ENCODE results near the gene TMLHE. TPM values are rescaled to one million over a fixed set of nuclear protein-coding genes. Genes with fewer than 3 reads are reported as not detected.
A peak's percentile ranks its signal among the peaks of the same experiment; 100 is the strongest.
"Not testable (repeated sequence)": the region's sequence is repeated elsewhere in the genome, so short reads cannot be mapped to it uniquely, and the experiment has no call there.

Gene TMLHE
- total RNA-seq, 2 experiments from 2014 or later, result 11.1 to 11.9 TPM

- H3K4me1 Mint-ChIP-seq (ENCODE audit: low read depth), result peaks cover 2% of the 10 kb centered on the region
- intact Hi-C loops (cut with micrococcal nuclease), result no loop called here
- H3K27me3 Mint-ChIP-seq, result peaks cover 1% of the 10 kb centered on the region
- no peaks in the 10 kb centered on the region for H3K9me3 Mint-ChIP-seq
- DNase-seq, result no peak
- no peak overlapping the region for H3K4me3 Mint-ChIP-seq
- ATAC-seq, result no peak
- ChIA-PET POLR2A (no interaction called here), CTCF (no interaction called here)
- TF ChIP-seq CTCF (IDR thresholded peaks at IDR 0.05), result no peak
- no peaks in the 10 kb centered on the region for H3K36me3 Mint-ChIP-seq (ENCODE audit: low read depth)
- no peak overlapping the region for H3K27ac Mint-ChIP-seq
These were observed 25.0 kb upstream of the TMLHE start for GRCh38 chrX:155637714-155638113.

- ATAC-seq; H3K9me3 Mint-ChIP-seq; H3K4me1 Mint-ChIP-seq (ENCODE audit: low read depth); H3K27me3 Mint-ChIP-seq; DNase-seq; CTCF ChIA-PET; intact Hi-C loops (cut with micrococcal nuclease); H3K4me3 Mint-ChIP-seq; H3K36me3 Mint-ChIP-seq (ENCODE audit: low read depth); POLR2A ChIA-PET; H3K27ac Mint-ChIP-seq: not testable (repeated sequence)
These were observed 22.3 kb upstream of the TMLHE start for GRCh38 chrX:155635019-155635418.

GRCh38 chrX:155632431-155633100 lies 19.8 kb upstream of the TMLHE start:
- Mint-ChIP-seq H3K36me3 (ENCODE audit: low read depth) (no peaks in the 10 kb centered on the region), H3K27me3 (no peaks in the 10 kb centered on the region), H3K9me3 (peaks cover 11% of the 10 kb centered on the region), H3K4me1 (ENCODE audit: low read depth) (peaks cover 9% of the 10 kb centered on the region), H3K27ac (peak overlapping the region; percentile 62), H3K4me3 (peak overlapping the region; percentile 58)
- intact Hi-C loops (cut with micrococcal nuclease), result no loop called here
- DNase-seq, result no peak
- CTCF ChIA-PET, result interaction anchor here (1.5 kb wide), 1 partner anchor 21 kb away, joined by 4 read pairs; no protein-coding TSS in a partner anchor
- peak; percentile 82 for ATAC-seq
- TF ChIP-seq CTCF (IDR thresholded peaks at IDR 0.05), result no peak
- POLR2A ChIA-PET, result no interaction called here

DNA sequence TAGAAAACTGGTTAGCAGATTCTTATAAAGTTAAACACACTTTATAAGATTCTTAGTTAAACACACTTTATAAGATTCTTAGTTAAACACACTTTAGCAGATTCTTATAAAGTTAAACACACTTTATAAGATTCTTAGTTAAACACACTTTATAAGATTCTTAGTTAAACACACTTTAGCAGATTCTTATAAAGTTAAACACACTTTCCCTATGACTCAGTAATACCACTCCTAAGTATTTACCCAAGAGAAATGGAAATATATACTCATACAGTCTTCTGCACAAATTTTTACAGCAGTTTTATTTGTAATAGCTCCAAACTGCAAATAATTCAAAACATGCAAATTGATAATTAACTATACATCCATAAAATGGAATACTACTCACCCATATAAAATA lies 7.4 kb upstream of the TMLHE start:
- H3K27me3 Mint-ChIP-seq; H3K9me3 Mint-ChIP-seq; ATAC-seq; DNase-seq; H3K4me1 Mint-ChIP-seq (ENCODE audit: low read depth); H3K27ac Mint-ChIP-seq; POLR2A ChIA-PET; intact Hi-C loops (cut with micrococcal nuclease); H3K36me3 Mint-ChIP-seq (ENCODE audit: low read depth); CTCF ChIA-PET; H3K4me3 Mint-ChIP-seq: not testable (repeated sequence)

DNA sequence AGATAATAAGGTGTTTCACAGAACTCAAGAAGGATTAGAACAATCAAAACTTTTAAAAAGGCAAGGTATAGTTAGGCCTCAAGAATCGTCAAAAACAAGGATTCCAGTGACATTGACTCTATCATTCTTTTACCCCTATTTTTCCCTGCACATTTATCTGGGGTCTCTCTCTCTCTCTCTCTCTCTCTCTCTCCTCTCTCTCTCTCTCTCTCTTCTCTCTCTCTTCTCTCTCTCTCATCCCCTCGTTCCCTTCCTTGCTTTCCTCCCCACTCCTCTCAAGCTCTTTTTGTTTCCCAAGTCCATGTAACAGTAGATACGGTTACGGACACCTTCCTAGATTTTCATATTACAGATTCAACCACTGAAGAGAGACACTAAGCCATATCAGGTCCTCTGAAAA lies 3.2 kb upstream of the TMLHE start:
- TF ChIP-seq CTCF (IDR thresholded peaks at IDR 0.05), result no peak
- ChIA-PET POLR2A (no interaction called here), CTCF (no interaction called here)
- Mint-ChIP-seq H3K36me3 (ENCODE audit: low read depth) (peaks cover 2% of the 10 kb centered on the region), H3K9me3 (no peaks in the 10 kb centered on the region), H3K27me3 (no peaks in the 10 kb centered on the region), H3K27ac (no peak overlapping the region), H3K4me1 (ENCODE audit: low read depth) (peaks cover 10% of the 10 kb centered on the region), H3K4me3 (no peak overlapping the region)
- DNase-seq, result no peak
- intact Hi-C loops (cut with micrococcal nuclease), result no loop called here
- no peak for ATAC-seq

DNA sequence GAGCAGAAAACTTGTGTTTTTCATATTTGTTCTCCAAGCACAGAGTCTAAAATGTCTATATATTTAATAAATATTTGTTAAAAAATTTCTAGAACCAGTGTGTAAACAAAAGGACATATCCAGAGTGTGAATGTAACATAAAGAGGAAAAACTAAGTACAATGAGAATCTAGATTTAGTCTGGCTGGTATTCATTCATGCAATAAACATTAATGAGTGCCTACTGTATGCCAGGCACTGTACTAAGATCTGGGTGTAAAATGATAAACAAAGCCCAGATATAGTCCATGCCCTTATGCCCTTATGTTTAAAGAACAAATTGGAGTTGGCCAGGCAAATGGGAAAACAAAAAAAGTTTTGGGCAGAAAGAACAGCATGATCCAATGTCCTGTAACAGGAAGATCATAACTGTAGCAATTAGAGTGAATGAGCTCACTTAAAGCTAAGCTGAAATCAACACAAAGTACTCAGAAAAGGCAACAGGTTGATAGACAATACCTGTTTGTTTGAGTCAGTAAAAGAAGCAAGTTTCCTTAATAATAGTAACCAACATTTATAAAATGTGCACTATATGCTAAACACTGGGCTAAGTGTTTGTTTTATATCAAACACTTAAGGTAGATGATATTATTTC lies 1.3 kb upstream of the TMLHE start:
- ATAC-seq (no peak), DNase-seq (no peak)
- no peak overlapping the region for H3K27ac Mint-ChIP-seq
- TF ChIP-seq CTCF (IDR thresholded peaks at IDR 0.05), result no peak
- H3K36me3 Mint-ChIP-seq (ENCODE audit: low read depth), result peaks cover 8% of the 10 kb centered on the region
- H3K4me1 Mint-ChIP-seq (ENCODE audit: low read depth), result peaks cover 16% of the 10 kb centered on the region
- CTCF ChIA-PET, result no interaction called here
- POLR2A ChIA-PET, result no interaction called here
- intact Hi-C loops (cut with micrococcal nuclease), result no loop called here
- no peaks in the 10 kb centered on the region for H3K9me3 Mint-ChIP-seq
- H3K27me3 Mint-ChIP-seq, result no peaks in the 10 kb centered on the region
- H3K4me3 Mint-ChIP-seq, result no peak overlapping the region
